ENCODE data around the gene STX11.
A peak's percentile ranks its signal among the peaks of the same experiment; 100 is the strongest.

STX11 gene

GRCh38 chr6:144219056-144219685 is 68.9 kb downstream of the STX11 start:
- TF ChIP-seq CTCF (IDR thresholded peaks at IDR 0.05), result peak; percentile 49
- Histone ChIP-seq H3K4me3 (no peak overlapping the region), H3K36me3 (no peaks in the 10 kb centered on the region), H3K27ac (no peak overlapping the region), H3K9me3 (no peaks in the 10 kb centered on the region), H3K27me3 (no peaks in the 10 kb centered on the region), H3K4me1 (peaks cover 0 to 22% (median 13%) of the 10 kb centered on the region in 4 donors)
- intact Hi-C loops (cut with DNase I; ENCODE audit: low total_unique reads), result loop anchor here (5.0 to 10.0 kb wide), 3 partner anchors 112 to 263 kb away; no protein-coding TSS in a partner anchor
- DNase-seq, result no peak

GRCh38 chr6:144220031-144220790 is 69.9 kb downstream of the STX11 start:
- no peak for TF ChIP-seq CTCF (IDR thresholded peaks at IDR 0.05)
- intact Hi-C loops (cut with DNase I; ENCODE audit: low total_unique reads), result no loop called here
- DNase-seq, result no peak
- Histone ChIP-seq H3K36me3 (no peaks in the 10 kb centered on the region), H3K4me3 (no peak overlapping the region), H3K4me1 (peaks cover 0 to 20% (median 9%) of the 10 kb centered on the region in 4 donors), H3K9me3 (no peaks in the 10 kb centered on the region), H3K27ac (no peak overlapping the region), H3K27me3 (no peaks in the 10 kb centered on the region)

DNA sequence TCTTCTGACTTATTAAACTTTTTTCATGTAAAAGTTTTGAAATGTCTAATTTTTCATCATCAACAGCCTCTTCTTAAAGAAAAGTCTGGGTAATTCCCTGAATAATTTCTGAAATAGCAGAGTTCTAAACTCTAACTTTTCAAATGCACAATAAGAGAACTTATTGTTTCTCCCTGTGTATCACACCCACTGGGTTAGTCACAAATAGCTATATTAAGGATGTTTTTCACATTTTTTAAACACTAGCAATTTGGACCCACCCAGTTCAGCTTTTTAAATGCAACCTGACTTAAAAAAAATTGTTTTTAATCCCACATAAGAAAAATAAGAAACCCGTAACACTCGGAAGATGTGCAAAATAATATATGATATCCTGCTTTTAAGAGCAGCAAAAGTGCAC is 73.4 kb downstream of the STX11 start:
- H3K27me3 ChIP-seq, result no peaks in the 10 kb centered on the region
- no peak overlapping the region for H3K4me3 ChIP-seq

GRCh38 chr6:144231721-144232120 is 81.4 kb downstream of the STX11 start:
- Histone ChIP-seq H3K27me3 (no peaks in the 10 kb centered on the region), H3K4me1 (peaks cover 0 to 28% (median 8%) of the 10 kb centered on the region in 4 donors), H3K27ac (peak overlapping the region in 1 of 2 donors; percentile 53), H3K4me3 (no peak overlapping the region), H3K36me3 (no peaks in the 10 kb centered on the region), H3K9me3 (no peaks in the 10 kb centered on the region)
- no peak for DNase-seq
- intact Hi-C loops (cut with DNase I; ENCODE audit: low total_unique reads), result no loop called here
- TF ChIP-seq CTCF (IDR thresholded peaks at IDR 0.05), result no peak

More for the DNA sequence above, 73.4 kb downstream of the STX11 start:
- no peak for DNase-seq
- peaks cover 0 to 6% (median 2%) of the 10 kb centered on the region in 4 donors for H3K4me1 ChIP-seq
- intact Hi-C loops (cut with DNase I; ENCODE audit: low total_unique reads), result no loop called here
- no peaks in the 10 kb centered on the region for H3K9me3 ChIP-seq
- no peaks in the 10 kb centered on the region for H3K36me3 ChIP-seq
- TF ChIP-seq CTCF (IDR thresholded peaks at IDR 0.05), result no peak
- H3K27ac ChIP-seq, result no peak overlapping the region

- TF ChIP-seq CTCF (IDR thresholded peaks at IDR 0.05), result no peak
- H3K4me1 ChIP-seq, result peaks cover 0 to 28% (median 8%) of the 10 kb centered on the region in 4 donors
- H3K27ac ChIP-seq, result peak overlapping the region; percentile 11 to 53
- intact Hi-C loops (cut with DNase I; ENCODE audit: low total_unique reads), result no loop called here
- no peaks in the 10 kb centered on the region for H3K9me3 ChIP-seq
- no peak for DNase-seq
- H3K36me3 ChIP-seq, result no peaks in the 10 kb centered on the region
- no peaks in the 10 kb centered on the region for H3K27me3 ChIP-seq
- no peak overlapping the region for H3K4me3 ChIP-seq
These were observed 82.0 kb downstream of the STX11 start for GRCh38 chr6:144232176-144232831.

All from tibial artery (tissue), 4 donors.